GM19025 (cell line): ENCODE data around the gene PSAT1.

Source experiments
- ATAC-seq: cut with Tn5 transposase; IDR thresholded peaks from one replicate; pipeline ENCODE4 v1.9.1; 2021; ENCODE audit warnings: mild to moderate bottlenecking, low read depth, moderate library complexity; ENCODE audit not compliant: unreplicated experiment

Gene PSAT1

DNA sequence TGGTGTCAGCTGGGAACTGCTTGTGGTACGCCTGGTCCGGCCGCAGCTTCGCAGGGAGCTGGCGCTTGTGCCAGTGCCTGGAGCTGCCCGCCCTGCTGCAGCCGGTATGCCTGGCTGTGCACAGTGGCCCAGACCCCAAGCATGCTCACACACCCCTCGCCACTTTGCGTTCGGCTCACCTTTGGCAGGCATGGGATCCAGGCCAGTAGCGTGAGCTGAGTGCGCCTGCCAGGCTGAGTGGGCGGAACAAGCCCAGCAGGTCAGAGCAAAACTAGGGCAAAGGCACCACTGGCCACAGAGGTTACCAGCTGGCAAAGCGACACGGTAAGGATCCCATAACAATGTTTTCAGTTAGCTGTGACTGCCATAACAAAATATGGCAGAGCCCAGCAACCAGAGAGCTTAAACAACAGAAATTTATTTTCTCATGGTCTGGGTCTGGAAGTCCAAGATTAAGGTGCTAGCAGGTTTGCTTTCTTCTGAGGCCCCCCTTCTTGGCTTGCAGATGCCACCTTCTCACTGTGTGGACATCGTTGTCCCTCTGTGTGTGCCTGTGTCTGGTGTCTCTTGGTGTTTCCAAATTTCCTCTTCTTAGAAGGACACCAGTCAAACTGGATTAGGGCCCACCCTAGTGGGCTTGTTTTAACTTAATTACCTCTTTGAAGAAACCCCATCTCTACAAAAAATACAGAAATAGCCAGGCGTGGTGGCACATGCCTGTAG is 61.6 kb downstream of the PSAT1 start:
- ATAC-seq: no peak

DNA sequence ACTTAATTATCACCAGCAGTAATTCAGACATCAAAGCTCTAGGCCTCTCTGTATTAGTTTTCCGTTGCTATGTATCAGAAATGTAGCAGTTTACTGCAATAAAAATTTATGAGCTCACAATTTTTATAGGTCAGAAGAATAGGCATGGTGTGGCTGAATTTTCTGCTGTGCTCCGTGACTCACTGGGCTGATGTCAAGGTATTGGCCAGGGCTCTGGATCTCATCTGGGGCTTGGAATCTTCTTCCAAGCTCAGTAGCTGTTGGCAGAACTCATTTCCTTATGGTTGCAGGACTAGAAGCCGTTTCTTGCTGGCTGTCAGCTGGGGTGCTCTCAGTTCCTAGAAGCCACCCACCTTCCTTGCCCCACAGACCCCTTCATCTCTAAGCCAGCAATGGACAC is 66.3 kb downstream of the PSAT1 start:
- no peak for ATAC-seq

DNA sequence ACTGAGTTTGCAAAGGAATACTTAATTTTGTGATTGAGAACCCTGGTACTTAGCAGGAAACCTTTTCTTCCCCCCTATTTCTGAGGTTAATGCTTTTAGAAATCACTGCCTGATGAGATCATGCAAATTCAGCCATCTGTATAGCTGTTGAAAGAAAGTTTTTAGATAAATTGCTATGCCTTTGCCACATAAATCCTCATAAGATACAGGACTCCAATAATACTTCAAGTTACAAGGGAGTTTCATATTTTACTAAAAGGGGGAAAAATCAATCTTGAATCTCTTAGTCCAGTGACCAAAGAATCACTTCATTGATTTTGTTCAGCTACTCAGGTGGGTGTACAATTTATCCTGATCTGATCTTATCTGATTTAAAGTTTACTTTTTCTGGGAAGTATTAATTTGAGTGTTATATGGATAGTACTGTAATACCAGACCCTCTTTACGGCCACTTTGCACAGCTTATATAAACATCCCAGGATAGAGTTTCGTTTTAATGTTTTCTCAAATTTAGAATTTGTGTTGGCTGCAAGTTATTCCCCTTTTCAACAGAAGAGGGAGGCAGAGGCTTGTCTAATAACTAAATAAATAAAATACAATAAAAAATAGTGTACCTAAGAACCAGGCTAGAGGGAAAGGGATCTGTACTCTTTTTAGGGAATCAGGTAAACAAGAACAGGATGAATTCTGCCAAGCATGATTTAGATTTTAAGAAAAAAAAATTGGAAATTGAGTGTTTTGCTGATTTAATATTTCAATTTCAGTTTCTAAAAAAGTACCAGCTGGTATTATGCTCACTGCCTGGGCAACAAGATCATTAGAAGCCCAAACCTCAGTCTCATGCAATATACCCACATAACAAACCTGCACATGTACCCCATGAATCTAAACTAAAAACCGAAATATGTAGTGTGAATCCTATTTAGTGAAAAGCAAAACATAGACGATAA is 69.1 kb downstream of the PSAT1 start:
- no peak for ATAC-seq

DNA sequence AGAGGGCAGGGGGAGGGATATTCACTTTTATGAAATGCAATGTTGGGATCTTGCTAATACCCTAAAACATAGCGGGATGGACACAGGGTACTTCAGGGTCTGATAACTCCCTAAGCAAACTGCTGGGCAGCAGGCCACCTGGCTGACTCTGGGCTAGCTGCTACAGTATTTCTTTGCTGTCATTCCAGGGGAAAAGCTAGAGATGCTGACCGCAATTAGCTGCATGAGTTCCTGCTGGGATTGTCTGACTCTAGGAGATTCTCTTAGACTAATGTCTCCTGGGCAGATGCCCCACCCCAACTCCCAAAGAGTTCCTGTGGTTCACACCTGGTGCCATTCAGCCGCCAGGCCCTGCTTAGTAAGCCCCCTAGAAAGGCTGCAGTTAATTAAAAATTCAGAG is 69.9 kb downstream of the PSAT1 start:
- no peak for ATAC-seq

- ATAC-seq: no peak
Observed at GRCh38 chr9:78368236-78368635, 71.3 kb downstream of the PSAT1 start.

DNA sequence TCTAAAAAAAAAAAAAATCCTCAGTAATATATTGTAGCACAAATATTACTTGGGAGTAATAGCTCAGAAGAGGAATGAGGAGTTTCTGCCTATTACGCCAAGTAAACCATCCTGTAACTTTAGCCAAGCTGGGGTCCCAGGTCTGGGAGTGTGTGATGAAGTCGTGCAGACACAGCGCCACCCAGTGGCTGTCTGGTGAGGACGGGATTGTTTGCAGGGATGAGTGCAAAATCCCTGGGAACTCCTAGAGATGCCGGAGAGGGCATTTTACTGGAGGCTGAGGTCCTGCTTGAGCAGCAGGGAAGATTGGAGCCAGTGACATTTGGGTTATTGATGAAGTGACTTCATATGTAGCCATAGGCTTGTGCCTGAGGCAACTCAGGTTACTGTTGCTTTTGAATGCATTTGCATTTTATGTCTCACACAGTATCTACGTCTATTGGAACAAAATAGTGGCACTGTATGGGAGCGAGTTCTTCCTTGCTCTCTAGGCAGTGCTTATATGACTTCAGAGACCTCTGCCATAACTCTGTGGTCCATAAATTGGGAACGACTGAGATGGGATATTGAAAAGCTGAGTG is 72.8 kb downstream of the PSAT1 start:
- no peak for ATAC-seq

GRCh38 chr9:78370991-78371390 is 74.1 kb downstream of the PSAT1 start:
- no peak for ATAC-seq

GRCh38 chr9:78371981-78372380 is 75.1 kb downstream of the PSAT1 start:
- no peak for ATAC-seq
